PFSK-1 (cell line): ENCODE measurements around the gene ARPC4.

Experiments used
- FOXP2 ChIP-seq: optimal IDR thresholded peaks from 2 replicates; pipeline ENCODE3; 2011; ENCODE audit warnings: borderline replicate concordance, control low read depth, inconsistent platforms; ENCODE audit not compliant: insufficient read depth; ENCODE audit errors: extremely low read length, extremely low read depth
- SIN3A ChIP-seq: IDR thresholded peaks from 2 replicates; pipeline ENCODE4 v1.6.1; 2012; ENCODE audit warnings: mild to moderate bottlenecking, low read length, moderate library complexity, borderline replicate concordance; ENCODE audit not compliant: insufficient read depth
- TF ChIP-seq, protein P1 (sequence below), 2 experiments: IDR thresholded peaks; 2 replicates each; pipeline versions ENCODE4 v1.6.1 to v1.8.0; 2011 to 2012; ENCODE audit warnings: low read depth in 2 of 2, low read length in 2 of 2, control low read depth in 1 of 2, inconsistent platforms in 1 of 2, mild to moderate bottlenecking in 1 of 2, moderate library complexity in 1 of 2; ENCODE audit not compliant: insufficient read depth in 1 of 2

DNA sequence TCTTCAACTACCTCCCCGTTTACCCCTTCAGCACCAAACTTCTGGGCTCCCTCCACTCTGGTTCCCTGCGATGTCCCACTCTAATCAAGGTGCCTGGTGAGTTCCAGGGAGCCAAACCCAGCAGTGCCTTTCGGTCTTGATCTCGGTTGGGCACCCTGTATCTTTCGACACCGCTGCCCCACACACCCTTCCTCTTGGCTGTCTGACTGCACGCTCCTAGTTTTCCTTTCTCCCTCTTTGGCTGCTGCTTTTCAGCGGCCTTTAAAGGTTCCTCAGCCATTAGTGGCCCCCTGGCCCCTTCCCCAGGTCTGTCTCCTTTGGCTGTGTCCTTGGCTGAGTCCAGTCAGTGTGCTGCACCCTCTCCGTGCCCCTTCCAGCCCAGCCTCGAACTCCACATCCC lies 18.0 kb downstream of the ARPC4 start:
- TF ChIP-seq SIN3A (no peak), FOXP2 (no peak)
- TF ChIP-seq, protein P1, sequence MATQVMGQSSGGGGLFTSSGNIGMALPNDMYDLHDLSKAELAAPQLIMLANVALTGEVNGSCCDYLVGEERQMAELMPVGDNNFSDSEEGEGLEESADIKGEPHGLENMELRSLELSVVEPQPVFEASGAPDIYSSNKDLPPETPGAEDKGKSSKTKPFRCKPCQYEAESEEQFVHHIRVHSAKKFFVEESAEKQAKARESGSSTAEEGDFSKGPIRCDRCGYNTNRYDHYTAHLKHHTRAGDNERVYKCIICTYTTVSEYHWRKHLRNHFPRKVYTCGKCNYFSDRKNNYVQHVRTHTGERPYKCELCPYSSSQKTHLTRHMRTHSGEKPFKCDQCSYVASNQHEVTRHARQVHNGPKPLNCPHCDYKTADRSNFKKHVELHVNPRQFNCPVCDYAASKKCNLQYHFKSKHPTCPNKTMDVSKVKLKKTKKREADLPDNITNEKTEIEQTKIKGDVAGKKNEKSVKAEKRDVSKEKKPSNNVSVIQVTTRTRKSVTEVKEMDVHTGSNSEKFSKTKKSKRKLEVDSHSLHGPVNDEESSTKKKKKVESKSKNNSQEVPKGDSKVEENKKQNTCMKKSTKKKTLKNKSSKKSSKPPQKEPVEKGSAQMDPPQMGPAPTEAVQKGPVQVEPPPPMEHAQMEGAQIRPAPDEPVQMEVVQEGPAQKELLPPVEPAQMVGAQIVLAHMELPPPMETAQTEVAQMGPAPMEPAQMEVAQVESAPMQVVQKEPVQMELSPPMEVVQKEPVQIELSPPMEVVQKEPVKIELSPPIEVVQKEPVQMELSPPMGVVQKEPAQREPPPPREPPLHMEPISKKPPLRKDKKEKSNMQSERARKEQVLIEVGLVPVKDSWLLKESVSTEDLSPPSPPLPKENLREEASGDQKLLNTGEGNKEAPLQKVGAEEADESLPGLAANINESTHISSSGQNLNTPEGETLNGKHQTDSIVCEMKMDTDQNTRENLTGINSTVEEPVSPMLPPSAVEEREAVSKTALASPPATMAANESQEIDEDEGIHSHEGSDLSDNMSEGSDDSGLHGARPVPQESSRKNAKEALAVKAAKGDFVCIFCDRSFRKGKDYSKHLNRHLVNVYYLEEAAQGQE (IDR thresholded peaks at IDR 0.05; ENCODE audit: insufficient read depth in 1 of 2, low read depth in 2 of 2, low read length in 2 of 2): no peak
